ENCODE results near the gene PPP2CA. TPM values are rescaled to one million over a fixed set of nuclear protein-coding genes. Genes with fewer than 3 reads are reported as not detected.

PPP2CA gene
- total RNA-seq, 1 experiment from 2014 or later, result 178 TPM

DNA sequence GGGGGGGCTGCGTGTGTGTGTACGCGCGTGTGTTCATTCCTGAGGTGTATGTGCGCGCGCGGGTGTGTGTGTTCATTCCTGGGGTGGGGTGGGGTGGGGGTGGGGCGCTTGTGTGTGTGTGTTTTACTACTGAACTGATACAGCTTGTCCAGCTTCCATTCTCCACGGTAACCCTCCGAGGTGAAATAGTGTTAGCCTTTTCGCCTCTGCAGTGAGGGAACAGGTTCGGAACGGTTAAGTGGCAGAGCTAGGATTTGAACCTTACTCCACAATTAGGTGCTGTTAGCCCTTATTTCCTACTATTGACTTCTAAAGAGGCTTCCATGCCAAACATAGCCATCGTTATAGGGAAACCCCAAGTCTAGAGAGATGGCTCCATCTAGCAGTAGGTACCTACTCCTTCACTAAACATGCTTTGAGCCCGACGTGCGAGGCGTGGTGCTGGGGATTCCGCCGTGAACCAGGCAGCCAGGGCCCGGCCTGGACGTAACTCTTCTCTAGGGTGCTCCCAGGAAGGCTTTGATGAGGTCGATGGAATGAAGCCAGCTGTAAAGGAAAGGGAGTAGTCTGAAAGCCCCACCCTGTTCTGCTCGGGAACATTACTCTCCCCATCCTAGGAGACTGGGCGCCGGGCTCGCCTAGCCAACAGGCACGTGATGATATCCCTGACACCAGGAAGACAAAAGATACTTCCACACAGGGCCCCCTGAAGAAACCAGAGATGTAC is 48.3 kb downstream of the PPP2CA start:
- Mint-ChIP-seq H3K4me1 (peaks cover 15% of the 10 kb centered on the region), H3K4me3 (peak overlapping the region; percentile 93), H3K36me3 (peaks cover 13% of the 10 kb centered on the region), H3K27ac (peak overlapping the region; percentile 98), H3K27me3 (ENCODE audit: low read depth) (no peaks in the 10 kb centered on the region), H3K9me3 (no peaks in the 10 kb centered on the region)
- ChIA-PET CTCF (interaction anchor here (1.0 to 1.4 kb wide), 3 partner anchors 112 to 181 kb away, joined by 4 to 6 read pairs (median 5); no protein-coding TSS in a partner anchor), POLR2A (interaction anchor here (0.5 to 2.7 kb wide), 5 partner anchors 9 to 126 kb away, joined by 3 to 26 read pairs (median 3); partner anchors contain the start of gene PPP2CA)
- peak; percentile 6 for ATAC-seq
- DNase-seq (ENCODE audit: low spot score), result no peak
- TF ChIP-seq, protein P1, sequence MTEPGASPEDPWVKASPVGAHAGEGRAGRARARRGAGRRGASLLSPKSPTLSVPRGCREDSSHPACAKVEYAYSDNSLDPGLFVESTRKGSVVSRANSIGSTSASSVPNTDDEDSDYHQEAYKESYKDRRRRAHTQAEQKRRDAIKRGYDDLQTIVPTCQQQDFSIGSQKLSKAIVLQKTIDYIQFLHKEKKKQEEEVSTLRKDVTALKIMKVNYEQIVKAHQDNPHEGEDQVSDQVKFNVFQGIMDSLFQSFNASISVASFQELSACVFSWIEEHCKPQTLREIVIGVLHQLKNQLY (CRISPR knock-in tag; IDR thresholded peaks at IDR 0.05), result no peak
- no peak for TF ChIP-seq TP53 (CRISPR knock-in tag; IDR thresholded peaks at IDR 0.05)
- TF ChIP-seq, protein P2, sequence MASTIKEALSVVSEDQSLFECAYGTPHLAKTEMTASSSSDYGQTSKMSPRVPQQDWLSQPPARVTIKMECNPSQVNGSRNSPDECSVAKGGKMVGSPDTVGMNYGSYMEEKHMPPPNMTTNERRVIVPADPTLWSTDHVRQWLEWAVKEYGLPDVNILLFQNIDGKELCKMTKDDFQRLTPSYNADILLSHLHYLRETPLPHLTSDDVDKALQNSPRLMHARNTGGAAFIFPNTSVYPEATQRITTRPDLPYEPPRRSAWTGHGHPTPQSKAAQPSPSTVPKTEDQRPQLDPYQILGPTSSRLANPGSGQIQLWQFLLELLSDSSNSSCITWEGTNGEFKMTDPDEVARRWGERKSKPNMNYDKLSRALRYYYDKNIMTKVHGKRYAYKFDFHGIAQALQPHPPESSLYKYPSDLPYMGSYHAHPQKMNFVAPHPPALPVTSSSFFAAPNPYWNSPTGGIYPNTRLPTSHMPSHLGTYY (CRISPR knock-in tag; IDR thresholded peaks at IDR 0.05), result no peak
- TF ChIP-seq, protein P3, sequence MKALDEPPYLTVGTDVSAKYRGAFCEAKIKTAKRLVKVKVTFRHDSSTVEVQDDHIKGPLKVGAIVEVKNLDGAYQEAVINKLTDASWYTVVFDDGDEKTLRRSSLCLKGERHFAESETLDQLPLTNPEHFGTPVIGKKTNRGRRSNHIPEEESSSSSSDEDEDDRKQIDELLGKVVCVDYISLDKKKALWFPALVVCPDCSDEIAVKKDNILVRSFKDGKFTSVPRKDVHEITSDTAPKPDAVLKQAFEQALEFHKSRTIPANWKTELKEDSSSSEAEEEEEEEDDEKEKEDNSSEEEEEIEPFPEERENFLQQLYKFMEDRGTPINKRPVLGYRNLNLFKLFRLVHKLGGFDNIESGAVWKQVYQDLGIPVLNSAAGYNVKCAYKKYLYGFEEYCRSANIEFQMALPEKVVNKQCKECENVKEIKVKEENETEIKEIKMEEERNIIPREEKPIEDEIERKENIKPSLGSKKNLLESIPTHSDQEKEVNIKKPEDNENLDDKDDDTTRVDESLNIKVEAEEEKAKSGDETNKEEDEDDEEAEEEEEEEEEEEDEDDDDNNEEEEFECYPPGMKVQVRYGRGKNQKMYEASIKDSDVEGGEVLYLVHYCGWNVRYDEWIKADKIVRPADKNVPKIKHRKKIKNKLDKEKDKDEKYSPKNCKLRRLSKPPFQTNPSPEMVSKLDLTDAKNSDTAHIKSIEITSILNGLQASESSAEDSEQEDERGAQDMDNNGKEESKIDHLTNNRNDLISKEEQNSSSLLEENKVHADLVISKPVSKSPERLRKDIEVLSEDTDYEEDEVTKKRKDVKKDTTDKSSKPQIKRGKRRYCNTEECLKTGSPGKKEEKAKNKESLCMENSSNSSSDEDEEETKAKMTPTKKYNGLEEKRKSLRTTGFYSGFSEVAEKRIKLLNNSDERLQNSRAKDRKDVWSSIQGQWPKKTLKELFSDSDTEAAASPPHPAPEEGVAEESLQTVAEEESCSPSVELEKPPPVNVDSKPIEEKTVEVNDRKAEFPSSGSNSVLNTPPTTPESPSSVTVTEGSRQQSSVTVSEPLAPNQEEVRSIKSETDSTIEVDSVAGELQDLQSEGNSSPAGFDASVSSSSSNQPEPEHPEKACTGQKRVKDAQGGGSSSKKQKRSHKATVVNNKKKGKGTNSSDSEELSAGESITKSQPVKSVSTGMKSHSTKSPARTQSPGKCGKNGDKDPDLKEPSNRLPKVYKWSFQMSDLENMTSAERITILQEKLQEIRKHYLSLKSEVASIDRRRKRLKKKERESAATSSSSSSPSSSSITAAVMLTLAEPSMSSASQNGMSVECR (CRISPR knock-in tag; IDR thresholded peaks at IDR 0.05; ENCODE audit: borderline replicate concordance), result no peak
- TF ChIP-seq, protein P4, sequence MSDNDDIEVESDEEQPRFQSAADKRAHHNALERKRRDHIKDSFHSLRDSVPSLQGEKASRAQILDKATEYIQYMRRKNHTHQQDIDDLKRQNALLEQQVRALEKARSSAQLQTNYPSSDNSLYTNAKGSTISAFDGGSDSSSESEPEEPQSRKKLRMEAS (CRISPR knock-in tag; IDR thresholded peaks at IDR 0.05), result no peak
- no peak for TF ChIP-seq FOXJ3 (CRISPR knock-in tag; IDR thresholded peaks at IDR 0.05; ENCODE audit: borderline replicate concordance)
- TF ChIP-seq, protein P5, sequence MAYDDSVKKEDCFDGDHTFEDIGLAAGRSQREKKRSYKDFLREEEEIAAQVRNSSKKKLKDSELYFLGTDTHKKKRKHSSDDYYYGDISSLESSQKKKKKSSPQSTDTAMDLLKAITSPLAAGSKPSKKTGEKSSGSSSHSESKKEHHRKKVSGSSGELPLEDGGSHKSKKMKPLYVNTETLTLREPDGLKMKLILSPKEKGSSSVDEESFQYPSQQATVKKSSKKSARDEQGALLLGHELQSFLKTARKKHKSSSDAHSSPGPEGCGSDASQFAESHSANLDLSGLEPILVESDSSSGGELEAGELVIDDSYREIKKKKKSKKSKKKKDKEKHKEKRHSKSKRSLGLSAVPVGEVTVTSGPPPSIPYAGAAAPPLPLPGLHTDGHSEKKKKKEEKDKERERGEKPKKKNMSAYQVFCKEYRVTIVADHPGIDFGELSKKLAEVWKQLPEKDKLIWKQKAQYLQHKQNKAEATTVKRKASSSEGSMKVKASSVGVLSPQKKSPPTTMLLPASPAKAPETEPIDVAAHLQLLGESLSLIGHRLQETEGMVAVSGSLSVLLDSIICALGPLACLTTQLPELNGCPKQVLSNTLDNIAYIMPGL (CRISPR knock-in tag; IDR thresholded peaks at IDR 0.05), result no peak
- no peak for TF ChIP-seq ZNF263 (CRISPR knock-in tag; IDR thresholded peaks at IDR 0.05; ENCODE audit: low read depth)
- TF ChIP-seq RELA (CRISPR knock-in tag; IDR thresholded peaks at IDR 0.05; ENCODE audit: borderline replicate concordance), result no peak
- no peak for TF ChIP-seq NR2C2 (CRISPR knock-in tag; IDR thresholded peaks at IDR 0.05)
- TF ChIP-seq SOX15 (CRISPR knock-in tag; IDR thresholded peaks at IDR 0.05), result no peak
- TF ChIP-seq, protein P6, sequence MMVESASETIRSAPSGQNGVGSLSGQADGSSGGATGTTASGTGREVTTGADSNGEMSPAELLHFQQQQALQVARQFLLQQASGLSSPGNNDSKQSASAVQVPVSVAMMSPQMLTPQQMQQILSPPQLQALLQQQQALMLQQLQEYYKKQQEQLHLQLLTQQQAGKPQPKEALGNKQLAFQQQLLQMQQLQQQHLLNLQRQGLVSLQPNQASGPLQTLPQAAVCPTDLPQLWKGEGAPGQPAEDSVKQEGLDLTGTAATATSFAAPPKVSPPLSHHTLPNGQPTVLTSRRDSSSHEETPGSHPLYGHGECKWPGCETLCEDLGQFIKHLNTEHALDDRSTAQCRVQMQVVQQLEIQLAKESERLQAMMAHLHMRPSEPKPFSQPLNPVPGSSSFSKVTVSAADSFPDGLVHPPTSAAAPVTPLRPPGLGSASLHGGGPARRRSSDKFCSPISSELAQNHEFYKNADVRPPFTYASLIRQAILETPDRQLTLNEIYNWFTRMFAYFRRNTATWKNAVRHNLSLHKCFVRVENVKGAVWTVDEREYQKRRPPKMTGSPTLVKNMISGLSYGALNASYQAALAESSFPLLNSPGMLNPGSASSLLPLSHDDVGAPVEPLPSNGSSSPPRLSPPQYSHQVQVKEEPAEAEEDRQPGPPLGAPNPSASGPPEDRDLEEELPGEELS (CRISPR knock-in tag; IDR thresholded peaks at IDR 0.05), result no peak
- TF ChIP-seq, protein P7, sequence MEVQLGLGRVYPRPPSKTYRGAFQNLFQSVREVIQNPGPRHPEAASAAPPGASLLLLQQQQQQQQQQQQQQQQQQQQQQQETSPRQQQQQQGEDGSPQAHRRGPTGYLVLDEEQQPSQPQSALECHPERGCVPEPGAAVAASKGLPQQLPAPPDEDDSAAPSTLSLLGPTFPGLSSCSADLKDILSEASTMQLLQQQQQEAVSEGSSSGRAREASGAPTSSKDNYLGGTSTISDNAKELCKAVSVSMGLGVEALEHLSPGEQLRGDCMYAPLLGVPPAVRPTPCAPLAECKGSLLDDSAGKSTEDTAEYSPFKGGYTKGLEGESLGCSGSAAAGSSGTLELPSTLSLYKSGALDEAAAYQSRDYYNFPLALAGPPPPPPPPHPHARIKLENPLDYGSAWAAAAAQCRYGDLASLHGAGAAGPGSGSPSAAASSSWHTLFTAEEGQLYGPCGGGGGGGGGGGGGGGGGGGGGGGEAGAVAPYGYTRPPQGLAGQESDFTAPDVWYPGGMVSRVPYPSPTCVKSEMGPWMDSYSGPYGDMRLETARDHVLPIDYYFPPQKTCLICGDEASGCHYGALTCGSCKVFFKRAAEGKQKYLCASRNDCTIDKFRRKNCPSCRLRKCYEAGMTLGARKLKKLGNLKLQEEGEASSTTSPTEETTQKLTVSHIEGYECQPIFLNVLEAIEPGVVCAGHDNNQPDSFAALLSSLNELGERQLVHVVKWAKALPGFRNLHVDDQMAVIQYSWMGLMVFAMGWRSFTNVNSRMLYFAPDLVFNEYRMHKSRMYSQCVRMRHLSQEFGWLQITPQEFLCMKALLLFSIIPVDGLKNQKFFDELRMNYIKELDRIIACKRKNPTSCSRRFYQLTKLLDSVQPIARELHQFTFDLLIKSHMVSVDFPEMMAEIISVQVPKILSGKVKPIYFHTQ (CRISPR knock-in tag; IDR thresholded peaks at IDR 0.05), result no peak
- TF ChIP-seq, protein P8, sequence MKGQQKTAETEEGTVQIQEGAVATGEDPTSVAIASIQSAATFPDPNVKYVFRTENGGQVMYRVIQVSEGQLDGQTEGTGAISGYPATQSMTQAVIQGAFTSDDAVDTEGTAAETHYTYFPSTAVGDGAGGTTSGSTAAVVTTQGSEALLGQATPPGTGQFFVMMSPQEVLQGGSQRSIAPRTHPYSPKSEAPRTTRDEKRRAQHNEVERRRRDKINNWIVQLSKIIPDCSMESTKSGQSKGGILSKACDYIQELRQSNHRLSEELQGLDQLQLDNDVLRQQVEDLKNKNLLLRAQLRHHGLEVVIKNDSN (CRISPR knock-in tag; IDR thresholded peaks at IDR 0.05), result no peak

Measured in WTC11 (cell line).